H1 (cell line): ENCODE measurements around the gene FBXL17. TPM values are rescaled to one million over a fixed set of nuclear protein-coding genes. Genes with fewer than 3 reads are reported as not detected.

Source experiments
- CTCF ChIA-PET: fragments of 300-600 bp; sonication (Branson Sonifier 250); formaldehyde crosslinking; loops from one replicate; lab custom pipeline; 2021; ENCODE audit not compliant: partially characterized antibody; lab: Charles Lee
- POLR2A ChIA-PET: fragments of 300-600 bp; sonication (Branson Sonifier 250); formaldehyde crosslinking; loops from one replicate; lab custom pipeline; 2021; ENCODE audit warnings: inconsistent platforms; ENCODE audit not compliant: partially characterized antibody; lab: Charles Lee
- DNase-seq, 2 experiments: peaks; one replicate each; pipeline versions ENCODE4 v3.0.0 to v3.0.0-alpha.2; 2010 to 2022; ENCODE audit warnings: low spot score in 2 of 2, low read depth in 1 of 2, mixed read lengths in 1 of 2
- FAIRE-seq: peaks from 2 replicates; lab custom pipeline; 2011; peaks lifted over from hg19 to GRCh38; lab: Jason Lieb, UNC
- H2AFZ ChIP-seq: 2 replicates; pipeline ENCODE4 v1.8.1; 2012; ENCODE audit warnings: low read length, inconsistent platforms
- H2AK5ac ChIP-seq: 2 replicates; pipeline ENCODE4 v1.6.1; 2013; ENCODE audit warnings: low read depth, low read length
- H2BK120ac ChIP-seq: replicated peaks from 2 replicates; pipeline ENCODE3; 2013; ENCODE audit warnings: low read depth, low read length, inconsistent platforms
- H2BK12ac ChIP-seq: 2 replicates; pipeline ENCODE4 v1.6.1; 2013; ENCODE audit warnings: low read depth, low read length
- H2BK15ac ChIP-seq: 2 replicates; pipeline ENCODE4 v1.6.1; 2013; ENCODE audit warnings: low read length
- H2BK20ac ChIP-seq: 2 replicates; pipeline ENCODE4 v1.6.1; 2013; ENCODE audit warnings: low read length
- H2BK5ac ChIP-seq: 2 replicates; pipeline ENCODE4 v1.6.1; 2013; ENCODE audit warnings: low read depth, low read length
- H3K14ac ChIP-seq: 2 replicates; pipeline ENCODE4 v1.6.1; 2013; ENCODE audit warnings: inconsistent platforms; ENCODE audit not compliant: insufficient read length
- H3K18ac ChIP-seq: 2 replicates; pipeline ENCODE4 v1.6.1; 2013; ENCODE audit warnings: low read length; ENCODE audit errors: extremely low read depth
- H3K23ac ChIP-seq: 2 replicates; pipeline ENCODE4 v1.6.1; 2013; ENCODE audit warnings: inconsistent platforms; ENCODE audit not compliant: insufficient read length
- H3K23me2 ChIP-seq: 2 replicates; pipeline ENCODE4 v1.6.1; 2013; ENCODE audit warnings: low read depth, low read length
- H3K27ac ChIP-seq: 2 replicates; pipeline ENCODE4 v1.6.1; 2011; ENCODE audit warnings: low read depth, low read length, inconsistent platforms
- H3K27me3 ChIP-seq, 4 experiments: replicated peaks in 1 of 4; 1 replicate in 1 of 4; 2 replicates in 3 of 4; pipeline versions ENCODE4 v1.6.1 to v1.8.1; 2011 to 2013; ENCODE audit warnings: low read length in 3 of 4, mild to moderate bottlenecking in 3 of 4, inconsistent platforms in 2 of 4, mixed read lengths in 2 of 4, moderate library complexity in 1 of 4; ENCODE audit not compliant: control insufficient read depth in 3 of 4, insufficient read depth in 3 of 4; ENCODE audit errors: extremely low read depth in 1 of 4
- H3K36me3 ChIP-seq, 4 experiments: 2 replicates each; pipeline versions ENCODE4 v1.6.1 to v1.8.1; 2011 to 2013; ENCODE audit warnings: mild to moderate bottlenecking in 4 of 4, low read length in 3 of 4, moderate library complexity in 2 of 4, control low read depth in 1 of 4, inconsistent platforms in 1 of 4; ENCODE audit not compliant: insufficient read depth in 4 of 4, control insufficient read depth in 2 of 4
- H3K4ac ChIP-seq: replicated peaks from 2 replicates; pipeline ENCODE3; 2013; ENCODE audit warnings: low read length, low read depth, mixed read lengths, inconsistent platforms; ENCODE audit not compliant: insufficient read length
- H3K4me1 ChIP-seq, 4 experiments: replicated peaks in 1 of 4; 1 replicate in 1 of 4; 2 replicates in 3 of 4; pipeline versions ENCODE4 v1.6.1 to v1.8.1; 2011 to 2013; ENCODE audit warnings: low read length in 3 of 4, inconsistent platforms in 2 of 4, mixed read lengths in 1 of 4; ENCODE audit not compliant: insufficient read depth in 4 of 4, control insufficient read depth in 3 of 4
- H3K4me2 ChIP-seq, 2 experiments: 2 replicates each; pipeline versions ENCODE4 v1.6.1 to v1.8.1; 2011 to 2013; ENCODE audit warnings: low read depth in 2 of 2, low read length in 2 of 2, control low read depth in 1 of 2, inconsistent platforms in 1 of 2, mild to moderate bottlenecking in 1 of 2; ENCODE audit not compliant: insufficient read depth in 1 of 2
- H3K4me3 ChIP-seq, 4 experiments: fragments of 200-600, 300-600 bp in 1 of 4; sonication (generic), shearing (Covaris generic), sonication (Bioruptor Twin) in 1 of 4; 2 replicates each; pipeline versions ENCODE4 v1.5.1 to v1.8.1; 2011 to 2016; ENCODE audit warnings: low read length in 4 of 4, low read depth in 3 of 4, control low read depth in 2 of 4, inconsistent platforms in 2 of 4, mild to moderate bottlenecking in 2 of 4, mixed read lengths in 1 of 4, moderate library complexity in 1 of 4; ENCODE audit not compliant: insufficient read depth in 2 of 4; ENCODE audit errors: extremely low read depth in 1 of 4
- H3K56ac ChIP-seq: replicated peaks from 2 replicates; pipeline ENCODE3; 2013; ENCODE audit warnings: low read depth, mild to moderate bottlenecking, mixed read lengths, low read length, inconsistent platforms; ENCODE audit not compliant: insufficient read length
- H3K79me1 ChIP-seq: 2 replicates; pipeline ENCODE4 v1.6.1; 2013; ENCODE audit warnings: low read depth, low read length, control low read depth
- H3K79me2 ChIP-seq, 2 experiments: 2 replicates each; pipeline versions ENCODE4 v1.6.1 to v1.8.1; 2012 to 2013; ENCODE audit warnings: low read length in 2 of 2, mild to moderate bottlenecking in 2 of 2, inconsistent platforms in 1 of 2; ENCODE audit not compliant: insufficient read depth in 2 of 2, control insufficient read depth in 1 of 2
- H3K9ac ChIP-seq, 4 experiments: replicated peaks in 1 of 4; 1 replicate in 1 of 4; 2 replicates in 3 of 4; pipeline versions ENCODE4 v1.6.1 to v1.8.1; 2011 to 2013; ENCODE audit warnings: low read depth in 3 of 4, low read length in 3 of 4, control low read depth in 2 of 4, mild to moderate bottlenecking in 2 of 4, moderate library complexity in 2 of 4, inconsistent platforms in 1 of 4; ENCODE audit errors: extremely low read depth in 1 of 4
- H3K9me3 ChIP-seq, 2 experiments: 2 replicates each; pipeline versions ENCODE4 v1.6.1 to v1.8.1; 2012 to 2013; ENCODE audit warnings: mild to moderate bottlenecking in 2 of 2, moderate library complexity in 2 of 2, control low read depth in 1 of 2, inconsistent platforms in 1 of 2, low read depth in 1 of 2, low read length in 1 of 2, mixed read lengths in 1 of 2; ENCODE audit not compliant: insufficient read depth in 2 of 2
- H4K20me1 ChIP-seq, 2 experiments: replicated peaks in 1 of 2; 2 replicates each; pipeline versions ENCODE3 to v1.8.1; 2011 to 2013; ENCODE audit warnings: inconsistent platforms in 2 of 2, low read length in 2 of 2, mild to moderate bottlenecking in 1 of 2; ENCODE audit not compliant: insufficient read depth in 2 of 2, control insufficient read depth in 1 of 2
- H4K5ac ChIP-seq: 2 replicates; pipeline ENCODE4 v1.6.1; 2013; ENCODE audit warnings: low read length, low read depth, mixed read lengths, inconsistent platforms; ENCODE audit not compliant: insufficient read length
- H4K8ac ChIP-seq: 2 replicates; pipeline ENCODE4 v1.8.0; 2013; ENCODE audit warnings: mild to moderate bottlenecking, moderate library complexity, low read length, inconsistent platforms; ENCODE audit not compliant: insufficient read depth; ENCODE audit errors: extremely low read depth
- H4K91ac ChIP-seq: replicated peaks from 2 replicates; pipeline ENCODE3; 2013; ENCODE audit warnings: low read length, mixed read lengths, inconsistent platforms; ENCODE audit not compliant: insufficient read length
- BACH1 ChIP-seq: IDR thresholded peaks from 2 replicates; pipeline ENCODE4 v1.6.1; 2012; ENCODE audit warnings: low read length, improper control_type of control experiment
- CBX5 ChIP-seq: fragments of 300-800, 300-1000 bp; sonication (generic); IDR thresholded peaks from 2 replicates; pipeline ENCODE4 v1.7.1; 2016; ENCODE audit warnings: antibody characterized with exemption, low read length, low read depth
- EP300 ChIP-seq, 2 experiments: IDR thresholded peaks; 1 replicate in 1 of 2; 2 replicates in 1 of 2; pipeline ENCODE4 v1.6.1; 2011 to 2012; ENCODE audit warnings: low read depth in 2 of 2, low read length in 2 of 2, mild to moderate bottlenecking in 2 of 2, borderline replicate concordance in 1 of 2, inconsistent platforms in 1 of 2, moderate library complexity in 1 of 2
- HDAC6 ChIP-seq: IDR thresholded peaks from one replicate; pipeline ENCODE4 v1.7.1; 2012; ENCODE audit warnings: low read depth, mild to moderate bottlenecking, inconsistent platforms, low read length, moderate library complexity
- POLR2AphosphoS5 ChIP-seq: IDR thresholded peaks from 2 replicates; pipeline ENCODE4 v1.6.1; 2011; ENCODE audit warnings: low read depth, low read length
- RAD21 ChIP-seq, 2 experiments: IDR thresholded peaks in 1 of 2; conservative IDR thresholded peaks in 1 of 2; 2 replicates each; pipeline ENCODE4 v1.6.1; 2011; ENCODE audit warnings: low read depth in 2 of 2, low read length in 2 of 2, improper control_type of control experiment in 1 of 2, inconsistent platforms in 1 of 2, mild to moderate bottlenecking in 1 of 2, moderate library complexity in 1 of 2
- SIRT6 ChIP-seq: IDR thresholded peaks from one replicate; pipeline ENCODE4 v1.7.1; 2012; ENCODE audit warnings: low read length, inconsistent platforms
- SP1 ChIP-seq: IDR thresholded peaks from 2 replicates; pipeline ENCODE4 v1.6.1; 2011; ENCODE audit warnings: low read depth, low read length
- SP2 ChIP-seq: IDR thresholded peaks from 2 replicates; pipeline ENCODE4 v1.6.1; 2012; ENCODE audit warnings: mild to moderate bottlenecking, low read length, inconsistent platforms
- TAF7 ChIP-seq: optimal IDR thresholded peaks from 2 replicates; pipeline ENCODE3; 2011; ENCODE audit warnings: low read depth, mild to moderate bottlenecking, inconsistent platforms, low read length, moderate library complexity, borderline replicate concordance
- YY1 ChIP-seq: IDR thresholded peaks from 2 replicates; pipeline ENCODE4 v1.6.1; 2011; ENCODE audit warnings: low read depth, mild to moderate bottlenecking, low read length
- WGBS, 2 experiments: shearing (Covaris generic) in 1 of 2; methylation state at CpG; one replicate each; pipeline versions ENCODE4 v1.1.6 to v1.1.7; 2013 to 2015; ENCODE audit warnings: low lambda C conversion rate in 2 of 2, mixed read lengths in 2 of 2, inconsistent platforms in 1 of 2, low coverage in 1 of 2, missing lambda C conversion rate in 1 of 2; ENCODE audit not compliant: insufficient replicate concordance in 2 of 2, insufficient coverage in 1 of 2, insufficient read length in 1 of 2; ENCODE audit errors: extremely low coverage in 1 of 2, missing lambda C conversion rate in 1 of 2; 5-methylcytosine and 5-hydroxymethylcytosine counted together
- polyA plus RNA-seq, 7 experiments: library from polyadenylated mRNA; depleted of rRNA in 3 of 7; stranded (reverse) in 5 of 7; unstranded in 2 of 7; fragments of >200 nt in 5 of 7; fragments of 200-250 nt in 2 of 7; gene quantifications; 1 replicate in 5 of 7; 2 replicates in 1 of 7; 4 replicates in 1 of 7; pipeline versions ENCODE4 v1.2.1 to v1.2.3, GENCODE V29; 2011 to 2013; ENCODE audit warnings: missing spikeins in 2 of 7, mixed read lengths in 2 of 7
- total RNA-seq: library from RNA; stranded (reverse); fragmentation: NEBNext Ultra II Directional; extraction: Animal tissue kit (Norgen Biotek cat#: 25700); gene quantifications from 2 replicates; pipeline ENCODE4 v1.2.1, GENCODE V29; 2021

FBXL17 gene
- total and polyA plus RNA-seq, 2 of the 8 experiments (the other 6 are each of a cell fraction or from before 2014, with no cell fraction given) = 0.35 to 4.3 TPM

DNA sequence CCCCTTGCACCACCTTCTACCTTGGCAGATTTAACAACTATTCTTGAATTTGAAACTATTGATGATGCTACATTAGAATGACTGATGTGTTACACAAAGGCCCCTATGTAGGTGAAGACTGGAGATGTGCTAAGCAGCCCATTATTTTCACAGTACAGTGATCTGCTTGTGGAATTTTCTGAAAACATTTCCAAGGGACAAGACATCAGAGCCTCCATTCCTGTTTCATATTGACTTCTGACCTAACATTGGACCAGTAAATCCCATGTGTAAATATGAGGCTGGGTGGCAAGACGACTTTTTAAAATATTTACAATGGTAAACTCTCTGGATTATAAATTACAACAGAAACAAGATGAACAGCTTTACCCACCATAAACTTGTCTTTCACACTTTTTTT is 445.4 kb downstream of the FBXL17 start:
- no peak for TF ChIP-seq BACH1
- TF ChIP-seq SP2 = no peak
- no peak for TF ChIP-seq SIRT6
- TF ChIP-seq POLR2AphosphoS5 = no peak
- no peak for TF ChIP-seq YY1
- no peak for TF ChIP-seq TAF7
- no peak for TF ChIP-seq HDAC6
- TF ChIP-seq EP300 (IDR thresholded peaks at IDR 0.05; ENCODE audit: borderline replicate concordance in 1 of 2, low read depth in 2 of 2, low read length in 2 of 2) = no peak
- no peak for TF ChIP-seq RAD21 (IDR thresholded peaks at IDR 0.05 in 1 of 2, conservative IDR thresholded peaks at IDR 0.05 in 1 of 2; ENCODE audit: low read depth in 2 of 2, low read length in 2 of 2)
- TF ChIP-seq SP1 = no peak
- TF ChIP-seq CBX5 = no peak
- H4K8ac ChIP-seq = no peak overlapping the region
- WGBS, 2 experiments = 78% methylated on average over 1 of the region's 1 CpG; no CpG with 5 or more reads in 1 of the 2 experiments

More for the DNA sequence above, 445.4 kb downstream of the FBXL17 start:
- Histone ChIP-seq H3K4me3 (no peak overlapping the region), H2BK20ac (no peak overlapping the region), H3K79me1 (no peaks in the 10 kb centered on the region), H2BK120ac (no peak overlapping the region), H2AFZ (no peak overlapping the region), H2BK15ac (no peak overlapping the region), H3K27me3 (no peaks in the 10 kb centered on the region), H3K4me2 (no peak overlapping the region), H3K9me3 (no peaks in the 10 kb centered on the region), H4K91ac (no peak overlapping the region), H3K23me2 (no peaks in the 10 kb centered on the region), H3K36me3 (no peaks in the 10 kb centered on the region), H4K5ac (no peak overlapping the region), H2BK12ac (no peak overlapping the region), H3K56ac (no peak overlapping the region), H3K4me1 (peaks cover 0 to 22% (median 9%) of the 10 kb centered on the region in 4 experiments; a peak in 3 of 7 replicates), H4K20me1 (no peaks in the 10 kb centered on the region), H3K14ac (no peak overlapping the region), H3K27ac (no peak overlapping the region), H2BK5ac (no peak overlapping the region), H3K23ac (no peak overlapping the region), H3K4ac (no peak overlapping the region), H3K79me2 (no peaks in the 10 kb centered on the region), H3K9ac (no peak overlapping the region), H3K18ac (no peak overlapping the region), H2AK5ac (no peak overlapping the region)
- no peak for DNase-seq
- peak; percentile 42 for FAIRE-seq
- CTCF ChIA-PET = no interaction called here
- POLR2A ChIA-PET = no interaction called here
